EH (cell line): Measurements from ENCODE around the gene EPHX1.
"Not testable (repeated sequence)": the region's sequence is repeated elsewhere in the genome, so short reads cannot be mapped to it uniquely, and the experiment has no call there.

Experiments used
- DNase-seq: peaks from one replicate; pipeline ENCODE4 v3.0.0-alpha.2; 2015; ENCODE audit warnings: low read depth

EPHX1 gene

DNA sequence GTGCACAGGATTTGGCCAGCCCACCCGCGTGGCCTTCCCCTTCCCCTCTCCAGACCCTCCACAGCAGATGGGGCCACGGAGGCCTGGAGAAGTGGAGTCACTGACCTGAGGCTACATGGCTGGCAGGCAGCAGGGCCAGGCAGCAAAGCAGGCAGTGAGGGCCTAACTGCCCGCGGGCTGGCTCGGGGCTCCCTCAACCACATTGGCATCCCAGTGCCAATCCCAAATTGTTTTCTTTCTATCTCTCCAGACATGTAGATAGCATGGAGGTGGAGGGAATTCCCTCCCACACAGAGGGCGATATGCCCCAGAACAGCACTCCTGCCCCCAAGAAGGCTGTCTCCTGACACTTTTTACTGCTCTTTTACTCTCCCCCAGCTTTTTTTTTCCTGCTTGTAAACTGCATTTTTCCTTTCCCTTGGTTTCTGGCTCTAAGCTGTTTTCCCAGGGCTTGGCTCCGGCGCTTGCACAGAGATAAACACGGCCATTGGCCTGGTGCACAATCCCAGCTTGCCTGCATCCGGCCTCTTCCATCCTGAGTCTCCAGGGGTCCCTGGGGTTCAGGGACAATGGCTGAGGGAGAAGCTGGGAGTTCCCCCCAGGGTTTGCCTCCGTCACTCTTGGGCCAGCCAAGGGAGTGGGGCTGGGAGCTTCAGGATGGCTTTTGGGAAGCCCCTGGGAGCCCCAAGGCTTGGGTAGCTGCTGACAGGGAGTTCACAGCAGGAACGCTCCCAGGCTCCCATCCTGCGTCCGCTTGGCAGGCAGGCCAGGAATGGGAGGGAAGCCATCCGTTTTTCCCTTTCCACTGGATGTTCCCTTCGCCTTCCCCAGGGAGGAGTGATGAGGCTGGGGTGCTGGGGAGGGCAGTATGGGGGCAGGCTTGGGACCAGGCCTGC is 7.0 kb downstream of the EPHX1 start:
- peak; percentile 24 for DNase-seq

DNA sequence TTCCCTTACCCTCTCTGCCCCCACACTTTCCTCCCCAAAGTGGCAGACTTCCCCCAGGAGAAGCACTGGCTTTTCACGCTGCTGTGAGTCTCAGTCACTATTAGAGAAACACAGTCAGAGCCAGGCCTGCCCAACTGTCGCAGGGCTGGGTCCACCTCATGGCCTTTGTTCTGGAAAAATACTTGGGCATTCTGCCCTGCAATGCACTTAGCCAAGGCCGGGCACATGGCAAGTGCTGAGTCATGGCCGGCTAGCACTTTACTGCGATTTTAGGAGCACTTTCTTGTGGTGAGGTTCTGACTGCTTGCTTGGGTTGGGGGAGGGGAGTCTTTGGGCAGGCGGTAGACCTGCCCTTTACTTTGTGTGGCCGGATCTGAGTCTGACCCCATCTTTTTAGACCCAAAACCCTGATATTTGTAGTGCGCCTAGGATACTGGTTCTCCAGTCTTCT is 7.7 kb downstream of the EPHX1 start:
- DNase-seq = peak; percentile 94

DNA sequence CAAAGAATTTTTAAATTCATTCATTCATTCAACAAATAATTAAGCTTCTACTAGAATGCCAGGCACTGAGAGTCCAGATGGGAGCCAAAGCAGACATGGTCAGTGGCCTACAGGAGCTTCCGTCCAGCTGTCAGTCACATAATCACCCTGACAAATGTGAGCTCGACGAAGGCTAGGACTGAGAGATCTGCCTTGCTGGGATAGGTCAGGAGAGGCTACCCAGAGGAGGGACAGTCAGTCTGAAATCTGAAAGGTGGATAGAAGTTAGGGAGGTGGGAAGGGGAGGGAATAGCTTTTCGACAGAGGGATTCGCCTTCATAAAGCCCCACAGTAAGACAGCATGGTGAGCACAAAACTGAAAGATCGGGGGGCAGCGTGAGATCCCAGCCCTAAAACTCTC is 8.3 kb downstream of the EPHX1 start:
- no peak for DNase-seq

DNA sequence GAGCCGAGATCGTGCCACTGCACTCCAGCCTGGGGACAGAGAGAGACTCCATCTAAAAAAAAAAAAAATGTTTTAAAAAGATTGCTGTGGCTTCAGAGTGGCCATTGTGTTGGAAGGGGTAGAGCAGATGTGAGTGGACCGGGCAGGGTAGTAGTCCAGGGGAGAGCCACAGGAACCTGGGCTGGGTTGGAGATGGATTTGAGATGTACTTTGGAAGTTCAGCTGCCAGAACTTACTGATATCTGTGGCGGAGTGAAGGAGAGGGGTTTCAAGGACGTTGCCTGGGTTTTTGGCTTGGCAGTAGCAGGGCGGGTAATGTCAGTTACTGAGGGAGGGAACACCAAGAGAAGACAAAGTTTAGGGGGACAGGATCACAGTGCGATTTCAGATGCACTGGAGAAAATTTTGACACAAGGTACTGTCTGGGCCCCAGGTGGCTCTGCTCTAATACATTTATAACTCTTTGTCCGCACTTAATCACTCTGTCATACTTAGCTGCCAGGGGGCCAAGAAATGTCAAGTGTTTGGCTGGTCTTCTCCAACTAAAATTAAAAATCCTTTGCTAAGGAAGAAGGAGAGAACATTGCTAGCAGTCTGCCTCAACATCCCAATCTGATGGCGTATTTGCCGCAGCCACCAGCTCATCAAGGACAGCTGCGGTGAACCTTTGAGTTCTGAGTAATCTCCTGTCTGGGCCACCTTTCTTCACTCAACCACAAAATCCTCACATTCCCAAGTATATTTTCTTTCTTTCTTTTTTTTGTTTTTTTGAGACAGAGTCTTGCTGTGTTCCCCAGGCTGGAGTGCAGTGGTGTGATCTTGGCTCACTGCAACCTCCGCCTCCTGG is 9.6 kb downstream of the EPHX1 start:
- no peak for DNase-seq

GRCh38 chr1:225820522-225821120 is 10.7 kb downstream of the EPHX1 start:
- DNase-seq = no peak

- no peak for DNase-seq
Observed at GRCh38 chr1:225822655-225823403, 12.9 kb downstream of the EPHX1 start.

GRCh38 chr1:225823811-225824261 is 13.9 kb downstream of the EPHX1 start:
- DNase-seq = no peak

GRCh38 chr1:225824533-225824941 is 14.6 kb downstream of the EPHX1 start:
- no peak for DNase-seq

DNA sequence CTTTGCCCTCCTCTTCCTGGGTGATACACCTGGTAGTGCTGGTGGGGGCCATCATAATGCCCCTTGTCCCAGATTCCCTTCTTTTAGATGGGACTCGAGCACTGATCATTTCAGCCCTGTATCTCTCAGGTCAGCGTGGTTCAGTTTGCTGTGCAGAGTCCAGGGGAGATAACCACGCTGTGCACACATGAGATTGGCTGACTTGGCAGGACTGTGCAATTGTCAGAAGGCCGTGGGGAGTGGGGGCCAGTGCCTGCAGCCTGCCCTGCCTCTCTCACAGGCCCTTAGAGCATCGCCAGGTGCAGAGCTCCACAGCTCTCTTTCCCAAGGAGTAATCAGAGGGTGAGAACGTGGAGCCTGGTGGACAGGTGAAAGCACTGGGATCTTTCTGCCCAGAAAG is 15.2 kb downstream of the EPHX1 start:
- no peak for DNase-seq

- no peak for DNase-seq
Observed at GRCh38 chr1:225825607-225826007, 15.7 kb downstream of the EPHX1 start.

DNA sequence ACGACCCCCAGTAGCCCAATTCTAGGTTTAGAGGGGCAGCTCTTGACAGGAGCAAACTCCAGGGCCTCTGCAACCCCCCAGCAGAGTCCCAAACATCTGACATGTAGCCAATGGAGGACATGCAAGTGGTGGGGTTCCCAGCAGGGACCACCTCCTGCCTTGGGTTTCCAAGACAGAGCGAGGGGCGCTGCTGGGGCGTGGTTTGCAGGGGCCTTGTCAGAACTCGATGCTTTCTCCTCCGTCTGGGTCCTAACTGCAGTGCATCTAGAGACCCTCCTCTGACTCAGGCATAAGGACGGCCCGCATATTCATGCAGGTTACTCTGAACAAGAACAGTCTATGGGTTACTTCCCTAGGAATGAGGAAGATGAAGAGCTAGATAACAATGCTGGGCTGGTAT is 17.2 kb downstream of the EPHX1 start:
- DNase-seq = no peak

GRCh38 chr1:225828706-225829345 is 18.9 kb downstream of the EPHX1 start:
- DNase-seq = no peak

- DNase-seq = no peak
Observed at GRCh38 chr1:225830841-225831240, 20.9 kb downstream of the EPHX1 start.

DNA sequence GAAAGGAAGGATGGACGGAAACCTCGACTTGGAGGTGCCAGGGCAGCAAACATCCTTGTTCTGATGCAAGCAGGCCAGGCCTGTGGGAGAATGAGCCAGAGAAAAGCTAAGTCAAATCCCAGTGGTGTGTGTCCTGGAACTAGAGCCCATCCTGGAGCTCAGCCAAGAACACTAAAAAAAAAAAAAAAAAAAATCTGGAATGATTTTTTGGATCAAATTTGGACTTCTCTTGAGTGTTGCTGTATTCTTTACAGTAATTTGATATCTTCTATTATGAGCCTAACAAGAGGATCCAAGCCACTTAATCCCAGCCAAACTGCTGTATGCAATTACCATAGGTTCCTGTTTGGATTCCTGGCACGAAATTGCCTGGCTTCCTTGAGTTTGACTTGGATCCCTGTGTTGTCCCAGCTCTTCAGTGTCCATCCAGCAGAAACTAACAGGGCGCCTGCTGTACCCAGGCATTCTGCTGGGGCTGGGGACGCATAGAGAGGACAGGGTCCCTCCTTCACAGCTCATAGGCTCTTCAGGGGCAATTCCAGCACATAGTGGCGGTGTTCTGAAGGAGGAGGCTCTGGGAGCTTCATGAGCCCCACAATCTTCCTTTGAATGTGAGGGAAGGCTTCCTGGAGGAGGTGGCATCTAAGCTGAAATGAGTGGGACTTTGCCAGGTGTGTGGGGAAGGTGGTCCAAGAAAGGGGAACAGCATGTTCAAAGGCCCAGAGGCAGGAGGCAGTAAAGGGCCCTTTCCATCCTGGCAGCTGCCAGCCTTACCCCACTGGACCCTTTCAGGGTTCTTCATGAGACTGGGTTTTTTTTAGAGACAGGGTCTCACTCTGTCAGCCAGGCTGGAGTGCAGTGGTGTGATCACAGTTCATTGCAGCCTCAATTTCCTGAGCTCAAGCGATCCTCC is 24.7 kb downstream of the EPHX1 start:
- DNase-seq = peak; percentile 76

DNA sequence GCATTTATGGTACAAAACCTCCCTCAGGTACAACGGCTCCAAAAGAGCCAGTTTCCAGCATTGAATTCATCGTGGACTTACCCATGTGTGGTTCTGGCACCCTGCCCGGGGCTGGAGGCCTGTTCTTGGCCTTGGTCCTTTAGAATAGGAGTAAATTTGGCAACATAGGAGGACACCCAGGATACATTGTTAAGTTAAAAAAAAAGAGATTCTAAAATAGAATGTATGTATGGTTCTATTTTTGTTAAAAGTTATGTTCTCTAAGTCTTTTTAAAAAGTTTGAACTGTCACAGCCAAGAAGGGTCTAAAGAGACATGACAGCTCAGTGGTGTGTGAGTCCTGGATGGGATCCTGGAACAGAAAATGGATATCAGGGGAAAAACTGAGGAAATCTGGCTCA is 25.9 kb downstream of the EPHX1 start:
- peak; percentile 38 for DNase-seq

DNA sequence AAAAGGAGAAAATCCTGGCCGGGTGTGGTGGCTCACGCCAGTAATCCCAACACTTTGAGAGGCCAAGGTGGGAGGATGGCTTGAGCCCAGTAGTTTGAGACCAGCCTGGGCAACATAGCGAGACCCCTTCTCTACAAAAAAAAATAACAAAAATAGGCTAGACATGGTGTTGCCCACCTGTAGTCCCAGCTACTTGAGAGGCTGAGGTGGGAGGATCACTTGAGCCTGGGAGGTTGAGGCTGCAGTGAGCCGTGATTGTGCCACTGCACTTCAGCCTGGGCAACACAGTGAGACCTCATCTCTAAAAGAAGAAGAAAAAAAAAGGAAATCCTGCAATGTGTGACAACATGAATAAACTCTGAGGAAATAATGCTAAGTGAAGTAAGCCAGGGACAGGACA is 26.4 kb downstream of the EPHX1 start:
- DNase-seq = not testable (repeated sequence)

DNA sequence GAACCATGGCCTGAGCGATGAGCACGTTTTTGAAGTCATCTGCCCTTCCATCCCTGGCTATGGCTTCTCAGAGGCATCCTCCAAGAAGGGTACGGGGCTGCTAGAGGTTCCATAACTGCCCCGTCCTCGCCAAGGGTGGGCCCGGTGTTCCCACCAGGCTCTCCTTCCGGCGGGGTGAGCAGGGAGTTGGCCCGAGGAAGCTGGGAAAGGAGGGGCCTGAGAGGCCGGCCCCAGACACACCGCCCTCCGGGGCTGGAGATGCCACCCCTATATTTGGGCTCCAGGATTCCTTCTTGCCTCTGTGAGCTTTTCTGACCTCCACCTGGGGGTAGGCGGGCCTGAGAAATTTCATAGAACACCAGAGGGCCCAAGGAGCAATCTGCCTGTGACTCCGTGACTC is 28.9 kb downstream of the EPHX1 start:
- DNase-seq = no peak

- DNase-seq = no peak
Observed at GRCh38 chr1:225840223-225840610, 30.3 kb downstream of the EPHX1 start.

- DNase-seq = no peak
Observed at GRCh38 chr1:225840713-225841112, 30.8 kb downstream of the EPHX1 start.

DNA sequence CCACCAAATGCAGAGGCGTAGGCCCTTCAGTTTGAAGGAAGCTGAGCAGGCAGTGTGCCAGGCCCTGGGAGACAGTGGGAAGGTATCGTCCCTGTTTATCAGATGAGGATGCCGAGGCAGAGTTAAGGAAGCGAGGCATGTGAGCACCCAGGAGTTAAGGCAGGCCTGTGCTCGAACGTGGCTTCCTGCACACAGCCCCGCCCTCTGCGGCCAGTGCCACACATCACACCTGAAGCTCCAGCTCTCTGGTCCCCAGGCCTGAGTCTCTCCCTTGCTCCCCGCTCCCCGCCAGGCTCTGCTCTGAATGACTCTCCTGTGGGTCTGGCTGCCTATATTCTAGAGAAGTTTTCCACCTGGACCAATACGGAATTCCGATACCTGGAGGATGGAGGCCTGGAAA is 32.1 kb downstream of the EPHX1 start:
- no peak for DNase-seq
